NCI-H146 treated with DMSO at 0.1 percent for 48 hours (cell line): Measurements from ENCODE around the gene GSK3B.

Experiments
- DNase-seq: peaks from one replicate; lab custom pipeline; 2025; ENCODE audit not compliant: unreplicated experiment; lab: John Stamatoyannopoulos, UW

The GSK3B gene

DNA sequence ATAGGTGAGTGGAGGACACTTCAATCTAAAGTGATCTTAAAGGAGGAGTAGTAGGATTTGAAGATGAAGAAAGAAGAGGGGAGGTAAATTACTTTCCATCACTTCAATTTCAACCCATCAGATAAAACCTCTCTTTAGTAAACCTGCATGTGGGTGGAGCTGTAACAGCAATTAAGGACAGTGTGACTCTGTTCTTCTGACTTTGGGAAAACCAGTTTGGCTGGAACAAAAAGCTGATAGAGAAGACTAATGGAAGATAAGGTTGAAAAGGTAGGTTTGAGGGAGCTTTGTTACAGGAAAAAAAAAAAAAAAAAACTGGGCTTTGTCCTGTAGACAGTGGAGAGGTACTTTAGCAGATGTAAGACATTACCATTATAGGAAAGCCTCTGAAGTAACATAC lies 4.5 kb upstream of the GSK3B start:
- no peak for DNase-seq

GRCh38 chr3:120095979-120096426 lies 1.8 kb upstream of the GSK3B start:
- DNase-seq = peak; percentile 75

GRCh38 chr3:120095226-120095978 lies 1.2 kb upstream of the GSK3B start:
- DNase-seq = peak; percentile 93

DNA sequence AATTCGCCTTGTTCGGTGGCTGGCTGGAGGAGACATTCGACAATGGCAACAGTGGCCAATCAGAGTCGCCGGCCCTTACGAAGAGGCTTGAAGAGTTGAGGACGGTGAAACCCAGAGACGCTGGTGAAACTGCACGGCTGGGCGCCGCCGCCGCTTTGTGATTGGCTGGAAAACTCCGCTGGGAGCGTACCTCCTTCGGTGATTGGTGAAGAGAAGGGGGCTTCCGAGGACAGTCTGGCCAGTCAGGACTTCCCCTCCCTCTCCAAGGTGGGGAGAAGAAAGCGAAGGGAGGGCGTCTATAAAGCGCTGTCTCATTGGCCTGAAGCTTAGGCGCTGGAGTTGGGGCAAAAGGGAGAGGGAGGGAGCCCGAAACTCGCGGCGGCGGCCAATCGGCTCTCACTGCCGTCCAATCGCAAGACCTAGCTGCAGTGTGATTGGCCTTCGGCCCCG lies 554 bp upstream of the GSK3B start:
- DNase-seq = peak; percentile 100

DNA sequence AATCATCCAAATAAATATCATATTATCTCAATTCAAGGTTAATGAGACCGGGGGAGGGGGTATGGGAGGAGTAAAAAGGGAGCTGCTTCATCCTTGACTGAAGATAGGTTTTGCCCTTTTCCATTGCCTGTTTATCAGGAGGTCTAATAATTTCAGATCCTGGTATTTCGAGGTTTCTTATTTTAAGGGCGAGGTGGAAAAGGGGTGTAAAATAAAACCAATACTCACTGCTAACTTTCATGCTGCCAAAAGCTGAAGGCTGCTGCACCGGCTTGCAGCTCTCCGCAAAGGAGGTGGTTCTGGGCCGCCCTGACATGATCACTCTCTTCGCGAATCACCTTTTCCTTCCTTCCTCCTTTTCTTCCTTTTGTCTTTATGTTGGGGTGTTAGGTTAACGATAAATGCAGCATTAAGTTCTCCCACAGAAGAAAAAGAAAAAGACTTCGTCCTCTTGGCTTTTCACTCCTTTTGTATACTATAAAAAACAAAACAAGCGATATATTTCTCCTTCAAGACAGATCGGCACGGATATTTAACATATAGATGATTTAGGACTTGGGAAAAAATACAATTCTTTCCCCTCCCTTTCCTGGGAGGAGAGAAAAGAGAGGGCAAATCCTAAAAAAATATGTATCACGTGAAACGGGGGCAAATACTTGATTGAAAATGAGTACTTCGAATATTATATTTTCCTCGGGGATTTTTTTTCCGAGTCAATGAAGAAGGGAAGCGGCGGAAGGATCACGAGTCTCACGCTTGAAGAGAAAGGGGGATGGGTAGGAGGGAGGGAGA lies 932 bp downstream of the GSK3B start:
- no peak for DNase-seq

DNA sequence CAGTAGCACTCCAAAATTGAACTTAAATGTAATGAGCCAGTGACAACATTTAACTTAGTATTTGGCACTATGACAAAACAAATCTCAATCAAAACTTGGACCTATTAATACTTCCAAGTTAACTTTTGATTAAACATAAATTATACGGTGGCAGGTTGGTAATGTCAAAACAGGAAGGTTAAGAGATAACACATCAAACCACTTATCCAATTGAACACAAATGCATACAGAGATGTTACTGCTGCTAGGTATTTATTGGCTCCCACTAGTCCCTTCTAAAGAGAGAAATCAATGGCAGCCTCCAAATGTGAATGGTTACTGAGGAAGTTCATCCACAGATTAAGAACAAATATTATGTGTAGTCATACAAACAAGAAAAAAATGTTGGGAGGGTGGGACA lies 1.8 kb downstream of the GSK3B start:
- peak; percentile 36 for DNase-seq

DNA sequence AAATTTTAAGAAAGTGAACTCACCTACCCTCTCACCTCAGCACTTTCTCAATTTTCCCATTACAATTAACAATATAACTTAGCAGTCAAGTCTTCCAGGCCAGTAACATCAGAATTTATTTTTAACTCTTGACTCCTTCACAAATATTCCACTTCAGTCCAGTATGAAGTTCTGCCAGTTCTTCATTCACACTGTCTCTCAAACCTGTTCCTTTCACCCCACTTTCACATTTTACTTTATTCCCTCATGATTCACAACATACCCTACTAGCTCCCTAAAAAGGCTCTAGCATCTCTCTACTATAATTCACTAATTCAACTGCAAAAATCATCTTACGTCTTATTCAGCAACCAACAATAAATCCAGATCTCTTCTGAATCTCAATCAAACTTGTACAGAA lies 3.8 kb downstream of the GSK3B start:
- DNase-seq = no peak

GRCh38 chr3:120089089-120089488 lies 5.2 kb downstream of the GSK3B start:
- no peak for DNase-seq

GRCh38 chr3:120088622-120089021 lies 5.6 kb downstream of the GSK3B start:
- no peak for DNase-seq

DNA sequence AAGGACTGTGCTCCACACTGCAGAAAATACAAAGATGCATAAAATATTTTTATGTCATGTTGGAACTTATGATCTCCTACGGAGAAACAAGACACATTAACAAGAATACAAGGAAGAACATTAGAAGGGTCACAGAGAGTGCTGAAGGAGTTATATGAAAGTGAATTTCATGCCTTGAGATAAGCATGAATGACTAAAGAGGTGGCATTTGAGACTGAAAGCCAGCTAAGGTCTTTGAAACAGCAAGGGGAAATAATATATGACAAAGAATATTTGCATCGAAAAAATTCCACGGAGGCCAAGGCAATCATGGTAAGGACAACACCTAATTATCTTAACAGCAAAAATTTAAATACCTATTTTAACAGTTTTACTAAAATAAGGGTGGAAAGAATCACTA lies 12.5 kb downstream of the GSK3B start:
- no peak for DNase-seq

DNA sequence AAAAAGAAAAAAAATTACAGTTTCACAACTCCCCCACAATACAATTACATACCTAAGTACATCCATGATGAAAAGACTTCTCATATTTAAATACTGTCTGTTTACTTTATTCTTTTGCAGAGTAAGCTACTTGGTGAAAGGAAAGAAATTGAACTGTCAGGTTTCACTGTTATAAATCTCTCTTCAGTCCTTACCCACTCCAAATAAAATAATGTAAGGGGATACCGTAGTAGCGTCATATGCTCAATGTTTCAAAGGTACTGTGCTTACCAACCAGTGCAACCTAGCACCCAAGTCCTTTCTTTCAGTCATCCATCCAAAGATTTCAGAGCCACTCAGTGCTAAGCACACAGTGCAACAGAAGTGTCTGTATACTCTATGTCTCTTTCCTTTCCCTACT lies 13.4 kb downstream of the GSK3B start:
- no peak for DNase-seq

DNA sequence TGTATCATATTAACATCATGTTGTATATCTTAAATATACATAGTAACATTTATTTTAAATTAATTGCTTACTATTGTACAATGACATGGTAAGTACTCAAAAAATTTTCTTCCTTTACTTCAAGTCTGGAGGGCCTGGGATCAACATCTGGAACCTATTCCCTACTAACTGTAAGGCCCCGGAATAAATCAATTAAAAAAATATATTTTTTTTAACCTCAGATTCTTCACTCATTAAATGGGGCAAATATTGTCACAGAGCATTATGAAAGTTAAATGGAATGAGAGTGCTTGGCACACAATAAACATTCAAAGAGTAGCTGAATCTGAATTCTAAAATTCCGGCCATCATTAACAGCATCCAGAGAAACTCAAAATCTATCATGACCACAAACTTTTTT lies 16.5 kb downstream of the GSK3B start:
- DNase-seq = no peak

DNA sequence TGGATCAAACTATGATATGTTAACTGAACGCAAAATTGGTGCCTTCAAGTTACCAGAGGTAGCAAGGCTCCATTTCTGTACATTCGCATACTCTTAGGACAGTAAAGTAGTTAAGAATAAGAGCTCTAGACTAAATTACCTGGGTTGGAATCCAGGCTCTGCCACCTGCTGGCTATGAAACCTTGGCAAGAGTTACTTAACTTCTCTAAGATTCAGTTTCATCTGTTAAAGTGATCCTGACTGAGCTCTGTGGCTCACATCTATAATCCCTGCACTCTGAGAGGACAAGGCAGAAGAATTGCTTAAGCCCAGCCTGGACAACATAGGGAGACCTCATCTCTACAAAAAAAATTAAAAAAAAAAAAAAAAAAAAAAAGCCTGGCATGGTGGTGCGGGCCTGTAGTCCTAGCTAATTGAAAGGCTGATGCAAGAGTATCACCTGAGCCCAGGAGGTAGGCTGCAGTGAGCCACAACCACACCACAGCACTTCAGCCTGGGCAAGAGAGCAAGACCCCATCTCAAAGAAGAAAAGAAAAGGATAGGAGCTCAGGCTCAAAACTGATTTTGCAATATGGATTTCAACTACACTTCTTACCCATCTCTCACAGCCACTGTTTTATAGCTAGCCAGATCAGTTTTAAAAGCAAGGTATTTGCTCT lies 21.3 kb downstream of the GSK3B start:
- no peak for DNase-seq

DNA sequence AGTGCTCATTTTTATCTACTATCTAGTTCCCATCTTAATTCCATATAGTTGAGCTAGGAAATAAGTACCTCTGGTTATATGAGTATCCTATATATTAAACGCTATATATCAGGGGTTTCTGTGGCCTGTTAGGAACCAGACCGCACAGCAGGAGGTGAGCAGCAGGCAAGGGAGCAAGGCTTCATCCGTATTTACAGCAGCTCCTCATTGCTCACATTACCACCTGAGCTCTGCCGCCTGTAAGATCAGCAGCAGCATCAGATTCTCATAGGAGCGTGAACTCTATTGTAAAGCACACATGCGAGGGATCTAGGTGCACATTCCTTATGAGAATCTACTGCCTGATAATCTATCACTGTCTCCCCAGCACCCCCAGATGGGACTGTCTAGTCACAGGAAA lies 23.0 kb downstream of the GSK3B start:
- DNase-seq = no peak

DNA sequence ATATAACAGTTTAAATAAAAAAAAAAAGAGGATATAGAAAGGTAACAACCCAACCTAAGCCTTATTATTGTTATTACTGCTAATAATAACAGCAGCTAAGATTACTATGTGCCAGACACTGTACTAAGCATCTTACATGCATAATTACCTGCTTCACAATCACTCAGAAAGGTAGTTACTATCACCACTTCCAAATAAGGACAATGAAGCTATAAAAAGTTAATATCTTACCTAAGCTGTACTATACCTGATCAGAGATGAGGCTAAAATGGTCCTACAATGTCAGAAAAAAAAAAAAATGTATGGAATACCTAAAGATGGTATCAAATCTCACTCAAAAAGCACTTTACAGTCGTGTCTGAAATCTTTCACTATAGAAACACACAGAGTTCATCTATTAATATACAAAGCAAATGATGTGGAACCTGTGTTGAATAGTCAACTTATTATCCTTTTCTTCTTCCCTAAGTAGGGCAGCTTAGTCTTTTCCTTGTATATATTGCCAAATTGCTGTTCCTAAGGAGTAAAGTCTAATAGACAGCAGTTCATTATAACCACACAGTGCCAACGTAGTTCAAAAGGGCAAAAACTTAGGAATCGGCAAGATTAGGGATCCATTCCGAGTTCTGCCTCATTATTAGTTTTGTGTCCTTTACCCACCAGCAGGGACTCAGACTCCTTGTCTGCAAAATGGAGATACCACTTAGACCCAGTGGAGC lies 23.8 kb downstream of the GSK3B start:
- no peak for DNase-seq

DNA sequence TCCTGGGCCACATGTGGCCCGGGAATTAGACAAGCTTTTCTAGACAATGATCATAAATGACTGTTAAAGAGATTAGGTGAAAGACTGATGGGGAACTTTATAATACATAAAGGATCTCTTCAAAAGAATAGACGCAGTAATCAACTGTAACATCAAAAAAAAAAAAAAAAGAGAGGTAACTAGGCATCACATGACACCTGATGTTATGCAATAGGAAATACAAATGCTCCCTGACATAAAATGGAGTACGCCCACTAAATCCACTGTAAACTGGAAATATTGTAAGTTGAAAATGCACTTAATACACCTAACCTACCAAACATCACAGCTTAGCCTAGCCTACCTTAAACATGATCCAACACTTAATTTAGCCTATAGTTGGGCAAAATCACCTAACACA lies 27.2 kb downstream of the GSK3B start:
- DNase-seq = no peak

GRCh38 chr3:120066634-120067033 lies 27.6 kb downstream of the GSK3B start:
- DNase-seq = no peak

- no peak for DNase-seq
Measured at GRCh38 chr3:120064641-120065040, 29.6 kb downstream of the GSK3B start.

GRCh38 chr3:120062474-120062873 lies 31.8 kb downstream of the GSK3B start:
- no peak for DNase-seq

DNA sequence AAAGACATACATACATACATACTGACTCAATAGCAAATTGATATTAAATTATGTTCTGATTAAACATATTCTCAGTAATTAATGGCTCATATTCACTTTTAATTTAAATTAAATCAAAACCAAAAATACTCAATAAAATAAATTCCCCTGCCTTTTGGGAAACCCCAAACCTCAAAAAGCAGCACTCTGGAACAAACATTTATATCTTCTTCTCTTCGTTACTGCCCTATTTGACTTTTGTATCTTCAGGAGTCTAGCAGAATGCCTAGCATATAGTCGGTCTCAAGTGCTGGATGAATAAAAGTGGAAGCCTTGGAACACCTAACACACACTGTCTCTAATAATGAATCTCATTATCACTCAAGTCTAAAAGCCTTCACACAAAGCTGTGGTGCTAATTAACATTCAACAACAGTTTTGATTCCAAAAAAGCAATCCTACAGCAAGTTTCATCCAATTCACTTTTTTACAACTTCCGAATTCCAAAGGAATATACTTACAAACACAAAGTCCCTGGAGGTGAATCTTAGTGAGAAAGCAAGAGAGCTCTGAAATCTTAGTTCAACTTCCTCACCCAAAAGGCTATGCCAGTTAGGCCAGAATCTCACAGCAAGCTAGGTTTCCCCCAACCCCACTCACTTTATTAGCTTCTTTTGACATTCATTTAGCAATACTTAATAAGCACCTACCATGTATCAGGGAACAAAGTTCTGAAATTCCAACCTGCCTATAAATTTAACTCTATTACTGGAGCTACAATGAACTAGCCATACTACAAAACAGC lies 35.0 kb downstream of the GSK3B start:
- DNase-seq = no peak
